ENCODE results near the gene TARS1.

The TARS1 gene

GRCh38 chr5:33438996-33439395, 1.8 kb upstream of the TARS1 start:
- no peak overlapping the region; the same call in 1 of the 2 replicates for H3K4me3 ChIP-seq (ENCODE audit: low read depth, low read length)
- H3K36me3 ChIP-seq (ENCODE audit: control insufficient read depth in 2 of 2, insufficient read depth in 1 of 2, low read length in 2 of 2): peaks cover under 1 to 6% of the 10 kb centered on the region in 2 experiments; a peak in 2 of 3 replicates
- H3K9me3 ChIP-seq (ENCODE audit: control insufficient read depth, insufficient read depth, low read depth, low read length): no peaks in the 10 kb centered on the region
- no peak for TF ChIP-seq ZBTB1 (tag by site-specific recombination; IDR thresholded peaks at IDR 0.05)
- TF ChIP-seq, protein P1, sequence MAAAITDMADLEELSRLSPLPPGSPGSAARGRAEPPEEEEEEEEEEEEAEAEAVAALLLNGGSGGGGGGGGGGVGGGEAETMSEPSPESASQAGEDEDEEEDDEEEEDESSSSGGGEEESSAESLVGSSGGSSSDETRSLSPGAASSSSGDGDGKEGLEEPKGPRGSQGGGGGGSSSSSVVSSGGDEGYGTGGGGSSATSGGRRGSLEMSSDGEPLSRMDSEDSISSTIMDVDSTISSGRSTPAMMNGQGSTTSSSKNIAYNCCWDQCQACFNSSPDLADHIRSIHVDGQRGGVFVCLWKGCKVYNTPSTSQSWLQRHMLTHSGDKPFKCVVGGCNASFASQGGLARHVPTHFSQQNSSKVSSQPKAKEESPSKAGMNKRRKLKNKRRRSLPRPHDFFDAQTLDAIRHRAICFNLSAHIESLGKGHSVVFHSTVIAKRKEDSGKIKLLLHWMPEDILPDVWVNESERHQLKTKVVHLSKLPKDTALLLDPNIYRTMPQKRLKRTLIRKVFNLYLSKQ (tag by site-specific recombination; IDR thresholded peaks at IDR 0.05; ENCODE audit: borderline replicate concordance): no peak
- no peak for TF ChIP-seq HOXC10 (CRISPR knock-in tag; IDR thresholded peaks at IDR 0.05)
- H3K27ac ChIP-seq (ENCODE audit: extremely low read depth, low read depth, low read length): no peak overlapping the region
- CTCF ChIA-PET: interaction anchor here (1.4 to 1.6 kb wide), 2 partner anchors 496 to 531 kb away, joined by 7 to 8 read pairs; no protein-coding TSS in a partner anchor
- H3K4me1 ChIP-seq (ENCODE audit: control insufficient read depth, insufficient read depth, low read length): peaks cover 3% of the 10 kb centered on the region
- POLR2A ChIA-PET: no interaction called here

DNA sequence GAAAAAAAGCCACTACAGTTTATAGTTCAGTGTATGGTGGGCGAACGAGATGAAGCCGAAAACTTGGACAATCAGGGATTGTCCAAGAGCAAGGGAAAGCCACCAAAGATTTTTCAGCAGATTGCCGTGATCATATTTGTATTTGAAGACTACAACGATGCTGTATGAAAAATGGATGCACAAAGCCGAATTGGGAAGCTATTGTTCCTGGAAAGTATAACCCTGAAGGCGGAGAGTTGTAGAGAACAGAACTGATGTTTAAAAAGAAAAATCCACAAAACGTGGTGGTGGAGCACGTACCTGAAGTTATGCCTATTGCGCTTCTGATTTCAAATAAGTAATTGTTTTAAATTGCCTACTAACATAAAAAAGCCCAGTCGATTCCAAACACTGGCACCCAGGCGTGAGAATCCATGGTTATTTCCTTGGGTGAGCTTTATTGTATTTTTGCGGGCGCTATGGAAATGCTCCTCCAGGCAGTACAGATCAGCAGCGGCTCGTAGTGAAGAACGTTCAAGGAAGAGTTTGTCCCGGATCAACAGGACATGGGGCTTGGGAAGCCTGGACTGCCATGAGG, 772 bp upstream of the TARS1 start:
- peaks cover 5% of the 10 kb centered on the region for H3K4me1 ChIP-seq (ENCODE audit: control insufficient read depth, insufficient read depth, low read length)
- peak overlapping the region; percentile 73 for H3K4me3 ChIP-seq (ENCODE audit: low read depth, low read length)
- peak overlapping the region; percentile 87 for H3K27ac ChIP-seq (ENCODE audit: extremely low read depth, low read depth, low read length)
- TF ChIP-seq ZNF561 (tag by site-specific recombination; IDR thresholded peaks at IDR 0.05; ENCODE audit: borderline replicate concordance) (no peak), ATF2 (tag by site-specific recombination; IDR thresholded peaks at IDR 0.05; ENCODE audit: low read depth) (no peak), BCL6B (tag by site-specific recombination; IDR thresholded peaks at IDR 0.05) (peak; percentile 63), ZFP37 (tag by site-specific recombination; IDR thresholded peaks at IDR 0.05) (peak; percentile 82; the same call in 1 of the 2 replicates), KLF7 (tag by site-specific recombination; IDR thresholded peaks at IDR 0.05; ENCODE audit: borderline replicate concordance) (peak; percentile 36; the same call in 1 of the 2 replicates), GLI2 (tag by site-specific recombination; IDR thresholded peaks at IDR 0.05; ENCODE audit: borderline replicate concordance, low read depth) (no peak), ZNF311 (tag by site-specific recombination; IDR thresholded peaks at IDR 0.05; ENCODE audit: borderline replicate concordance) (no peak), HIC1 (tag by site-specific recombination; IDR thresholded peaks at IDR 0.05) (no peak), ZNF76 (tag by site-specific recombination; IDR thresholded peaks at IDR 0.05; ENCODE audit: borderline replicate concordance, low read depth) (peak; percentile 13; the same call in 1 of the 2 replicates), ZNF10 (tag by site-specific recombination; IDR thresholded peaks at IDR 0.05) (peak; percentile 12; the same call in 1 of the 2 replicates), ZNF24 (tag by site-specific recombination; IDR thresholded peaks at IDR 0.05) (no peak)
- TF ChIP-seq, protein P2, sequence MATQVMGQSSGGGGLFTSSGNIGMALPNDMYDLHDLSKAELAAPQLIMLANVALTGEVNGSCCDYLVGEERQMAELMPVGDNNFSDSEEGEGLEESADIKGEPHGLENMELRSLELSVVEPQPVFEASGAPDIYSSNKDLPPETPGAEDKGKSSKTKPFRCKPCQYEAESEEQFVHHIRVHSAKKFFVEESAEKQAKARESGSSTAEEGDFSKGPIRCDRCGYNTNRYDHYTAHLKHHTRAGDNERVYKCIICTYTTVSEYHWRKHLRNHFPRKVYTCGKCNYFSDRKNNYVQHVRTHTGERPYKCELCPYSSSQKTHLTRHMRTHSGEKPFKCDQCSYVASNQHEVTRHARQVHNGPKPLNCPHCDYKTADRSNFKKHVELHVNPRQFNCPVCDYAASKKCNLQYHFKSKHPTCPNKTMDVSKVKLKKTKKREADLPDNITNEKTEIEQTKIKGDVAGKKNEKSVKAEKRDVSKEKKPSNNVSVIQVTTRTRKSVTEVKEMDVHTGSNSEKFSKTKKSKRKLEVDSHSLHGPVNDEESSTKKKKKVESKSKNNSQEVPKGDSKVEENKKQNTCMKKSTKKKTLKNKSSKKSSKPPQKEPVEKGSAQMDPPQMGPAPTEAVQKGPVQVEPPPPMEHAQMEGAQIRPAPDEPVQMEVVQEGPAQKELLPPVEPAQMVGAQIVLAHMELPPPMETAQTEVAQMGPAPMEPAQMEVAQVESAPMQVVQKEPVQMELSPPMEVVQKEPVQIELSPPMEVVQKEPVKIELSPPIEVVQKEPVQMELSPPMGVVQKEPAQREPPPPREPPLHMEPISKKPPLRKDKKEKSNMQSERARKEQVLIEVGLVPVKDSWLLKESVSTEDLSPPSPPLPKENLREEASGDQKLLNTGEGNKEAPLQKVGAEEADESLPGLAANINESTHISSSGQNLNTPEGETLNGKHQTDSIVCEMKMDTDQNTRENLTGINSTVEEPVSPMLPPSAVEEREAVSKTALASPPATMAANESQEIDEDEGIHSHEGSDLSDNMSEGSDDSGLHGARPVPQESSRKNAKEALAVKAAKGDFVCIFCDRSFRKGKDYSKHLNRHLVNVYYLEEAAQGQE (tag by site-specific recombination; IDR thresholded peaks at IDR 0.05): no peak
- ChIA-PET POLR2A (interaction anchor here (1.0 to 1.9 kb wide), 5 partner anchors 13 to 850 kb away, joined by 3 to 8 read pairs (median 4); partner anchors contain the start of gene AMACR), CTCF (interaction anchor here (0.7 to 1.6 kb wide), 2 partner anchors 530 to 565 kb away, joined by 4 to 8 read pairs; no protein-coding TSS in a partner anchor)
- H3K36me3 ChIP-seq (ENCODE audit: control insufficient read depth in 2 of 2, insufficient read depth in 1 of 2, low read length in 2 of 2): peaks cover 6 to 11% of the 10 kb centered on the region in 2 experiments; a peak in 2 of 3 replicates
- H3K9me3 ChIP-seq (ENCODE audit: control insufficient read depth, insufficient read depth, low read depth, low read length): no peaks in the 10 kb centered on the region
